Activated naive CD4-positive, alpha-beta T cell treated with anti-CD3 and anti-CD28 coated beads for 36 hours (primary cell): Measurements from ENCODE around the gene DDAH1. TPM values are rescaled to one million over a fixed set of nuclear protein-coding genes. Genes with fewer than 3 reads are reported as not detected.
A peak's percentile ranks its signal among the peaks of the same experiment; 100 is the strongest.

ENCODE experiments used
- CTCF ChIA-PET: fragments of 350-600 bp; sonication (Branson Sonifier 250); formaldehyde crosslinking; loops from one replicate; lab custom pipeline; 2021; ENCODE audit warnings: antibody characterized with exemption; lab: Charles Lee
- DNase-seq: peaks from one replicate; pipeline ENCODE4 v3.0.0-alpha.2; 2020
- H3K27ac Mint-ChIP-seq: one replicate; pipeline ENCODE4 v1.8.0; 2021; ENCODE audit warnings: mild to moderate bottlenecking, mixed read lengths
- H3K27me3 Mint-ChIP-seq: one replicate; pipeline ENCODE4 v1.8.0; 2021; ENCODE audit warnings: low read depth, mixed read lengths
- H3K36me3 Mint-ChIP-seq: one replicate; pipeline ENCODE4 v1.8.0; 2021; ENCODE audit warnings: low read depth, mixed read lengths
- H3K4me1 Mint-ChIP-seq: one replicate; pipeline ENCODE4 v1.8.0; 2021; ENCODE audit warnings: low read depth, mixed read lengths
- H3K4me3 Mint-ChIP-seq: one replicate; pipeline ENCODE4 v1.8.0; 2021; ENCODE audit warnings: mild to moderate bottlenecking, moderate library complexity, mixed read lengths
- H3K9me3 Mint-ChIP-seq: one replicate; pipeline ENCODE4 v1.8.0; 2021; ENCODE audit warnings: mixed read lengths
- intact Hi-C: fragments of 100-400 bp; cut with micrococcal nuclease; formaldehyde crosslinking; loops from one replicate; pipeline ENCODE4 v1.15.1; 2023
- total RNA-seq, 2 experiments: library from RNA; stranded (reverse); gene quantifications; one replicate each; pipeline ENCODE4 v1.2.3, GENCODE V29; 2021

The DDAH1 gene
- total RNA-seq, 2 experiments from 2014 or later: not detected

DNA sequence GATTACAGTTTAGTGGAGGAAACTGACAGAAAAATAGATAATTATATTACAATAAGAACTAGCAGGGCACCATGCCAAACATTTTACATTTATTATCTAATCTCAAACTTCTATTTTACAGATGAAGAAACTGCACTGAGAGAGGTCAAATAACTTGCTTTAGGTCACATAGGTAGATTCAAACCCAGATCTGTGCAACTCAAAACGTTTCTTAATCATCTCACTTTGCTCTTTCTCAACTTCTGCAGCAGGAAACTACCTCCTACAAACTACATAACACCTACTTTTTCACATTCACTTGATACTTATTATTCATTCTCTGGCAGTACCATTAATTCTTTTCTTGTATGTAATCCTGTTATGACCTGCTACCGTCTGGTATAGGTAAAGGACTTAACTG is 138.6 kb downstream of the DDAH1 start:
- intact Hi-C loops: no loop called here
- Mint-ChIP-seq H3K27ac (no peak overlapping the region), H3K9me3 (no peaks in the 10 kb centered on the region), H3K4me3 (no peak overlapping the region), H3K4me1 (no peaks in the 10 kb centered on the region), H3K36me3 (no peaks in the 10 kb centered on the region), H3K27me3 (no peaks in the 10 kb centered on the region)
- DNase-seq: no peak
- CTCF ChIA-PET: no interaction called here

DNA sequence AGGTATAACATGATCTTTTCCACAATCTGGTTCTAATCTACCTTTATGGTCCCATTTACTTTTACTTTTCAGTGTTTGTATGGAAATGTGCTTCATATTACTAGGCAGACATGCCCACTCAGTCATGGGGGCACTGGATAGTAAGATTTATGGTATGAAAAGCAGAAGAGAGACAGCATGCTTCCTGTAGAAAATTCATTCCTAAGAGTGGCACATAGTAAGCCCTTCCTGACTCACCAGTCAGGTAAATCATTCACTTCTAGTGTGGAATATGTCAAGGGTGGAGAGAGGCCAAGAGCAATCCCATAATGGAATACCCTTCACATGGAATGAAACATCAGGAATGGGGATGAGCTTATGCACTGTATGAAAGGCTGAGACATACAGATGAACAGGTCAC is 139.0 kb downstream of the DDAH1 start:
- DNase-seq: no peak
- intact Hi-C loops: no loop called here
- Mint-ChIP-seq H3K27ac (no peak overlapping the region), H3K27me3 (no peaks in the 10 kb centered on the region), H3K4me1 (no peaks in the 10 kb centered on the region), H3K36me3 (no peaks in the 10 kb centered on the region), H3K9me3 (no peaks in the 10 kb centered on the region), H3K4me3 (no peak overlapping the region)
- CTCF ChIA-PET: no interaction called here

DNA sequence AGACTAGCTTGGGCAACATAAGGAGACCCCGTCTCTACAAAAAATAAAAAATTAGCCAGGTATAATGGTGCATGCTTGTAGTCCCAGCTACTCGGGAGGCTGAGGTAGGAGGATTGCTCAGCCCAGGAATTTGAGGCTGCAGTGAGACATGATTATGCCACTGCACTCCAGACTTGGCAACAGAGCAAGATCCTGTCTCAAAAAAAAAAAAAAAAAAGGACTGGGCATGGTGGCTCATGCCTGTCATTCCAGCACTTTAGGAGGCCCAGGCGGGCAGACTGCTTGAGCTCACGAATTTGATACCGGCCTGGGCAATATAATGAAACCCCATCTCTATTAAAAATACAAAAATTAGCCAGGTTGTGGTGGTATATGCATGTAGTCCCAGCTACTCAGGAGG is 141.2 kb downstream of the DDAH1 start:
- Mint-ChIP-seq H3K4me1 (peaks cover 5% of the 10 kb centered on the region), H3K9me3 (no peaks in the 10 kb centered on the region), H3K27me3 (peaks cover 8% of the 10 kb centered on the region), H3K27ac (no peak overlapping the region), H3K36me3 (no peaks in the 10 kb centered on the region), H3K4me3 (no peak overlapping the region)
- intact Hi-C loops: no loop called here
- CTCF ChIA-PET: interaction anchor here (1.1 kb wide), 1 partner anchor 178 kb away, joined by 3 read pairs; no protein-coding TSS in a partner anchor
- DNase-seq: no peak

DNA sequence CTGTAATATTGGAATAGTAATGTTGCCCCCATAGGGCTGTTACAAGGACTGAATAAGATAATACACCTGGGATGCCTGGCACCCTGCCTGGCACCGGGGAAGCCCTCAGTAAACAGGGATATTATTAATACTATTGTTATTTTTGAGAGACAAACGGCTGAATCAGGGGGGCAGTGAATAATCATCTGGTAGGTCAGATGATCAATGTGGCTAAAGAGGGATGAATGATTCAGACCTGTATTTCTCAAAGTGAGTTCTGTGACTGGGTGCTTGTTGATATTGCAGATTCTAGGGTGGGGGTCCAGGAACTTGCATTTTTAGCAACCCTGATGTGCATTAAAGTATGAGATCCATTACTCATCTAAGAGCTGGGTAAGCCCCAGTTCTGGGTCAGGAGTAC is 142.3 kb downstream of the DDAH1 start:
- CTCF ChIA-PET: no interaction called here
- Mint-ChIP-seq H3K9me3 (no peaks in the 10 kb centered on the region), H3K4me3 (no peak overlapping the region), H3K36me3 (no peaks in the 10 kb centered on the region), H3K27ac (no peak overlapping the region), H3K27me3 (peaks cover 8% of the 10 kb centered on the region), H3K4me1 (peaks cover 5% of the 10 kb centered on the region)
- DNase-seq: no peak
- intact Hi-C loops: no loop called here

DNA sequence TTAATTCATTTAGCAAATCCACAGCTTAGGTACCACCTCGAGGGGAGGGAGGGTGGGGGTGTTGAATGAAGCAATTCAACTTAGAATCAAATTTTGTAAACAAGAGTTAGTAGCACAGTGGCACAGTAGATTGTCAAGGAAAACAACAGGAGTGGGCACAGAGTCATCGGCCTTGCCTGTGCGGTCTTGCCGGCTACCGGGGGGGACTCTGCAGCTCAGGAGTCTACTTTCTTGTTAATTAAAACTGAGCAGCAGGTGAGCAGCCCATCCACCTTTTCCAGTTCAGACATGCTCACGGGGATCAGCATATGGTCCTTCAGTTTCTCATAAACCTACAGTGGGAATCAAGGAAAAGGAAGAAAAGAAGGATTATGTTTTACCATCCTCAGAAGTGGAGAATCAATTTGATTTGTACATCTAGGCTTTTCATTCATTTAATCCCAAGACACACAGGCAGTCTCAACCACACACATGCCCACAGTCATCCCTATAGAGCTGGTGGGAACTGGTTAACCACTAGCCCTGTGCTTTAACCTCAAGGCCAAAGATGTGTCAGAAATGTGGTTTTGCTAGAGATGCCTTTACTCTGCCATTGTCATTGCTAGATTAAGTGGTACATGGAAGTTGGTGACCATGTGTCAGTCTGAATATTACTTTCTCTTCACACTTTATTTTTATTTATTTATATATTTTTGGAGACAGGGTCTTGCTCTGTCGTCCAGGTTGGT is 143.6 kb downstream of the DDAH1 start:
- Mint-ChIP-seq H3K27me3 (peaks cover 11% of the 10 kb centered on the region), H3K4me3 (no peak overlapping the region), H3K4me1 (peaks cover 5% of the 10 kb centered on the region), H3K9me3 (no peaks in the 10 kb centered on the region), H3K36me3 (no peaks in the 10 kb centered on the region), H3K27ac (no peak overlapping the region)
- intact Hi-C loops: loop anchor here (2.0 kb wide), 1 partner anchor 23 kb away; no protein-coding TSS in a partner anchor
- CTCF ChIA-PET: no interaction called here
- peak; percentile 39 for DNase-seq

DNA sequence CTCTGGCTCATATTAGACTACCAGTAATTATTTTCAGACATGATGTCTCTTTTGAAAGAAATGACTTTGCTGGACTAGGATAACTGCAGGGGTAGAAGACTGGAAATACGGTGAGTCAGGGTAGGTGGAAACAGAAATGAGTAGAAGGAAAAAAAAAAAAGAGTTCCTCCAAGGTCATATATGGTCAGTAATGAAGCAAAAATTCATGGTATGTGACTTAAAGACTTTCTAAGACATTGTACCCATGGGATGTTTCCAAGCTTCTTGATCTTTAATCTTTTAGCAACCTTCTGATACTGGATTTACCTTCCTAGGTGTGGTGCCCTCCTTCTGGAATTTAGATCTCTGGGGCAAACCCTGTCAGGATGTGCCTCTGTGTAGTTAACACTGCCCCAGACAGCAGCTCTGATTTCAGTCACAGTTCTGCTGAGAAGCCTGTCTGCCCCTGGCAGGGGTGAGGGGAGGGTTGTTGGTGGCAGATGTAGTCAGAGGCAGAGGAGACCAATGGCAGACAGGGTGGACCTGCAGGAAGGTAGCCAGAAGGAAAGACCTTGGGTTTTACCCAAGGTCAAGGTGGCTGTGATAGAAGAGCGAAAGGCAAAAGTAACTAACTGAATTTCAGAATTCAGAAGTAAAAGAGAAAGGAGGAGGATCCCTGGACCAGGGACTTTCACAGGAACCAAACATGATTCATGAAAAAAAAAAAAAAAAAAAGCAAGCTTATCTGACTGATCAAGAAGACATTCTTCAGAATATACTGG is 144.4 kb downstream of the DDAH1 start:
- CTCF ChIA-PET: no interaction called here
- intact Hi-C loops: loop anchor here (2.0 kb wide), 1 partner anchor 22 kb away; no protein-coding TSS in a partner anchor

DNA sequence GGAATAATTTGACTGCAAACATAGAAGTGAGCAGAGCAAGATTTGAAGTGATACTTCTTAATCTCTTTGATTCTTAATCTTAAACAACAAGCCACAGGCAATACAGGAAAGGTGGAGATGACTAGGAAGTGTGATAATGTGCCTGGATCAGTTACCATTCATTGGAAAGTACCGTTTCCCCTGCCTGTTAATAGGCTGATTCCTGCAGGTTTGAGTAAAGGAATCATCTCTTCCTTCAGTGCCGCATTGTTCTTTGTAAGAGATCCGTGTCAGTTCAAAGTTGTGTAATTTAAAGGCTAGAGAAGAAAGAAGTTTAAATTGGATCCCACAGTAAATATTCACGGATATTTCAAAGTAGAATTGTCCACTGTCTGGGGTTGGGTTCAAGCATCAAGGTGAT is 145.0 kb downstream of the DDAH1 start:
- intact Hi-C loops: loop anchor here (2.0 kb wide), 1 partner anchor 21 kb away; no protein-coding TSS in a partner anchor
- no peak overlapping the region for H3K4me3 Mint-ChIP-seq
- peaks cover 11% of the 10 kb centered on the region for H3K27me3 Mint-ChIP-seq
- no peak overlapping the region for H3K27ac Mint-ChIP-seq
- no peaks in the 10 kb centered on the region for H3K9me3 Mint-ChIP-seq
- DNase-seq: no peak
- CTCF ChIA-PET: no interaction called here
- H3K36me3 Mint-ChIP-seq: no peaks in the 10 kb centered on the region
- peaks cover 5% of the 10 kb centered on the region for H3K4me1 Mint-ChIP-seq

More for the DNA sequence above, 144.4 kb downstream of the DDAH1 start:
- Mint-ChIP-seq H3K4me3 (no peak overlapping the region), H3K27ac (no peak overlapping the region), H3K27me3 (peaks cover 11% of the 10 kb centered on the region), H3K36me3 (no peaks in the 10 kb centered on the region), H3K9me3 (no peaks in the 10 kb centered on the region), H3K4me1 (peaks cover 5% of the 10 kb centered on the region)
- peak; percentile 10 for DNase-seq

DNA sequence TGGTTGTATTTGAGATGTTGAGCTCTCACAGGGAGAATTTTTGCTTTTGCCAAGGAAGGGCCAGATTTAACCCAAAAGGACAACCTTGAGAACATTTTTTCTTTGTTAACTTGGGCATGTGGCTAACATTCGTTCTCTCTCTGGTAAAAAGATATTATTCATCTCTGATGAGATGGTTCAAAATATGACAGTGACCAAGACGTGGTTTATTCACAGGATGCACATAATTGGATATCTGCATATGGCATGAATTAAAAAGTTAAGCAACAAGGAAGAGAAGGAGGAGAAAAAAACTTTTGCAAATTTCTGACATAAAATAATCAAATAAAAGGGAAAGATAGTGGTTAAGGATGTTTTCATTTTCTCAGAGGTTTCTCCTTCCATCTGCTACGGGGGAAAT is 145.5 kb downstream of the DDAH1 start:
- H3K9me3 Mint-ChIP-seq: no peaks in the 10 kb centered on the region
- H3K4me3 Mint-ChIP-seq: no peak overlapping the region
- H3K27ac Mint-ChIP-seq: no peak overlapping the region
- DNase-seq: no peak
- peaks cover 5% of the 10 kb centered on the region for H3K4me1 Mint-ChIP-seq
- H3K36me3 Mint-ChIP-seq: no peaks in the 10 kb centered on the region
- CTCF ChIA-PET: no interaction called here
- H3K27me3 Mint-ChIP-seq: peaks cover 14% of the 10 kb centered on the region
- intact Hi-C loops: no loop called here

DNA sequence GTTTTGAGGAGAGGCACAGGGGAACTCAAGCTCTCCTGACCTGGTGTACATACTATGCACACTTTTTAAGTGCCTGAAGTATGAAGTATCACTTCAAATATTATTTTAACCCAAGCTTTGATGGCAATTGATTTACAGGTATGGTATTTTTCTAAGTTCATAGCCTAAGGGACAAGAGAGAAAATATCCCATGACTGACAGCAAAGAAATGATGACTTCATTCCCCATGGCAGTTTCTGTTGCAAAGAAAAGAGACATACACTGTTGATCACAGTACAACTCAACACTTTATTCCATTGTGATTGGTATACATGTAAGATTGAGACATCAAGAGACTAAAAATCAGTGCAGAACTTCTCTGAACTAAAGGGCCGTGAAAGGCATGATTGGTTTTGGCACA is 146.7 kb downstream of the DDAH1 start:
- DNase-seq: no peak
- H3K4me1 Mint-ChIP-seq: peaks cover 5% of the 10 kb centered on the region
- no peaks in the 10 kb centered on the region for H3K36me3 Mint-ChIP-seq
- peaks cover 14% of the 10 kb centered on the region for H3K27me3 Mint-ChIP-seq
- no peaks in the 10 kb centered on the region for H3K9me3 Mint-ChIP-seq
- intact Hi-C loops: no loop called here
- H3K27ac Mint-ChIP-seq: no peak overlapping the region
- no peak overlapping the region for H3K4me3 Mint-ChIP-seq
- CTCF ChIA-PET: no interaction called here

DNA sequence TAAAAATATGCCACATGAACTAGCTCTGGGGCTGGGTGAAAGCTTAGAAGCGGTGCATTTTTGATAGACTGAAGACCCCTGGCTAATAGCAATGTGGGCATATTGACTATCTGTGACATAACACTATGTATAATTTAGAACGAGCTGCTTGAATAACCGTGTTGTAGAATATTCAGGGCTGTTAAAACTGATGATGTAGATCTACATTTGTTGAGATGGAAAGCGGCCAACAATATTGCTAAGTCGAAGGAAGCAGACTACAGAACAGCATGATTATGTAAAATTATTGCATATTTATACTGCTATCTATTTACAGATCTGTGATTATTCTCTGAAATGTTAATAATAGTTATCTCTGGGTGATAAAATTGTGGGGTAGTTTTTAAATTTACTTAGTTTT is 147.4 kb downstream of the DDAH1 start:
- H3K4me1 Mint-ChIP-seq: peaks cover 5% of the 10 kb centered on the region
- H3K27me3 Mint-ChIP-seq: peaks cover 19% of the 10 kb centered on the region
- H3K4me3 Mint-ChIP-seq: no peak overlapping the region
- CTCF ChIA-PET: no interaction called here
- no peak overlapping the region for H3K27ac Mint-ChIP-seq
- H3K9me3 Mint-ChIP-seq: no peaks in the 10 kb centered on the region
- intact Hi-C loops: no loop called here
- H3K36me3 Mint-ChIP-seq: no peaks in the 10 kb centered on the region
- DNase-seq: no peak

DNA sequence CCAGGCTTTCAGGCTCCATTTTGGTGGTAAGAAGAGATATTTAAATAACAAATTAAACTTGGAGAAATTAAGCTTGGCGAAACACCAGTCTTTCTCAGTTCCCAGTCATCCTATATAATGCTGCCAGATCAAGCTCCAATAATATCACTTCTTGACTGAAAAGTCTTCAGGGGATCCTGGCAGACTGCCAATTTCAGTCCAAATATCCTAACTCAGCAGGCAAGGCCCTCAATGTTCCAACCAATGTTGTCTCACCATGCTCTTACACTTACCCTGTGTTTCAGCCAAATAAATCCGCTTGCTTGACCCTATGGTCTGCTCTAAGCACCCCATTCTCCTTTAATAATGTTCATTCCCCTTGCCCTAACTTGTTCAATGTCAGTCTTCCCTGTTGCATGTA is 148.6 kb downstream of the DDAH1 start:
- H3K9me3 Mint-ChIP-seq: no peaks in the 10 kb centered on the region
- no peak overlapping the region for H3K4me3 Mint-ChIP-seq
- intact Hi-C loops: no loop called here
- peaks cover 5% of the 10 kb centered on the region for H3K4me1 Mint-ChIP-seq
- no peak overlapping the region for H3K27ac Mint-ChIP-seq
- DNase-seq: no peak
- CTCF ChIA-PET: no interaction called here
- H3K36me3 Mint-ChIP-seq: no peaks in the 10 kb centered on the region
- H3K27me3 Mint-ChIP-seq: peaks cover 24% of the 10 kb centered on the region

DNA sequence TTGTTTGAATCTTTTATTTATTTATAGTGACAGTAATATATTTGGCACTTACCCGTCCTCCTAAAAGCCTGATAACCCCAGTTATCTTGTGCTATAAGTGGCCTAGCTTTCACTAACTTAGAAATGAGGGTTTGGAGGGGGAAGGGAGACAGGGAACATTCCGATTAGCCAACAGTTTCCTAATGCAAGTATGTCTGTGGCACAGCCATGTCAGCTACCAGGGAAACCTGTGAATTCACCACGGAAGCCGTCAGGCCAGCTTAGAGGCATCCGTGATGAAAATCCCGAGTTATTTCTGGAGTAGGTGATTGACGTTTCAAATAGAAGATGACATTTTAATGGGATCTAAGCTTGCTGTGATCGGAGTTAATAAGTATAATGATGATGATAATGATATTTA is 149.2 kb downstream of the DDAH1 start:
- H3K4me1 Mint-ChIP-seq: peaks cover 4% of the 10 kb centered on the region
- no peak for DNase-seq
- H3K27me3 Mint-ChIP-seq: peaks cover 24% of the 10 kb centered on the region
- no peak overlapping the region for H3K4me3 Mint-ChIP-seq
- CTCF ChIA-PET: no interaction called here
- no peaks in the 10 kb centered on the region for H3K36me3 Mint-ChIP-seq
- H3K27ac Mint-ChIP-seq: no peak overlapping the region
- intact Hi-C loops: no loop called here
- no peaks in the 10 kb centered on the region for H3K9me3 Mint-ChIP-seq

DNA sequence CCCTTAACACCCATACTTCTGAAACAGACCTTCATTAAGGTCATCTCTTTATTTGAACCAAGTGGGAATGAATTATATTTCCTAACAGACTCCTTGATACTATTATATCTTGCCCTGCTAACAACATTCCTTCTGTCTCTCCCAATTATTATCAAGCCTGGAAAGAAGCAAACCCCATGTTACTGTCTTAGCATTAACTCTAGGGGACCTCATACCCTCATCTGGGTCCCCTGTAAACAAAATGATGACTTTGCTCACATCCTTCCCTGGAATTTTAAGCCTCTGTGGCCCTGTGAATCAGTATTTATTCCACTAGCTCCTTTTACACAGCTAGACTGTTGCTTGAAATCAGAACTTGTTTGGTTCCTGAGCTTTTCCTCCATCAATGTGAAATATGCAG is 150.2 kb downstream of the DDAH1 start:
- intact Hi-C loops: no loop called here
- peaks cover 25% of the 10 kb centered on the region for H3K27me3 Mint-ChIP-seq
- H3K4me3 Mint-ChIP-seq: no peak overlapping the region
- H3K4me1 Mint-ChIP-seq: no peaks in the 10 kb centered on the region
- CTCF ChIA-PET: no interaction called here
- no peak for DNase-seq
- H3K27ac Mint-ChIP-seq: no peak overlapping the region
- H3K36me3 Mint-ChIP-seq: no peaks in the 10 kb centered on the region
- no peaks in the 10 kb centered on the region for H3K9me3 Mint-ChIP-seq
